ENCODE data around the gene SAP30BP. TPM values are rescaled to one million over a fixed set of nuclear protein-coding genes. Genes with fewer than 3 reads are reported as not detected.

SAP30BP gene
- total and polyA plus RNA-seq, 2 of the 13 experiments (the other 11 are each of a cell fraction or from before 2014, with no cell fraction given) = 67.7 to 99.4 TPM

- 0 out of 2 replicates have a peak, but pooled peaks have one; percentile 35 for TF ChIP-seq NFATC3 (CRISPR knock-in tag; IDR thresholded peaks at IDR 0.05)
- TF ChIP-seq ZNF878 (CRISPR knock-in tag; IDR thresholded peaks at IDR 0.05) = no peak
- TF ChIP-seq HOXA7 (CRISPR knock-in tag; IDR thresholded peaks at IDR 0.05) = no peak
- TF ChIP-seq ATF7-NPFF (CRISPR knock-in tag; IDR thresholded peaks at IDR 0.05; ENCODE audit: low read depth) = no peak
- 0 out of 2 replicates have a peak, but pooled peaks have one; percentile 51 for TF ChIP-seq THRA (CRISPR knock-in tag; IDR thresholded peaks at IDR 0.05; ENCODE audit: borderline replicate concordance)
- no peak for TF ChIP-seq ZBTB49 (CRISPR knock-in tag; IDR thresholded peaks at IDR 0.05; ENCODE audit: borderline replicate concordance)
- TF ChIP-seq ZFY (CRISPR knock-in tag; IDR thresholded peaks at IDR 0.05) = no peak
- no peak for TF ChIP-seq ZNF670 (CRISPR knock-in tag; IDR thresholded peaks at IDR 0.05; ENCODE audit: borderline replicate concordance)
- no peak for TF ChIP-seq ZNF562 (CRISPR knock-in tag; IDR thresholded peaks at IDR 0.05; ENCODE audit: borderline replicate concordance)
- 0 out of 2 replicates have a peak, but pooled peaks have one; percentile 59 for TF ChIP-seq ZC3H13 (CRISPR knock-in tag; IDR thresholded peaks at IDR 0.05)
- TF ChIP-seq ZNF263 (CRISPR knock-in tag; IDR thresholded peaks at IDR 0.05) = 0 out of 2 replicates have a peak, but pooled peaks have one; percentile 26
- no peak for TF ChIP-seq MAFG (CRISPR knock-in tag; IDR thresholded peaks at IDR 0.05)
- no peak for TF ChIP-seq DPF2 (CRISPR knock-in tag; IDR thresholded peaks at IDR 0.05; ENCODE audit: borderline replicate concordance, low read depth)
- 0 out of 2 replicates have a peak, but pooled peaks have one; percentile 23 for TF ChIP-seq AHR (CRISPR knock-in tag; IDR thresholded peaks at IDR 0.05)
- TF ChIP-seq PCBP1 (IDR thresholded peaks at IDR 0.05; ENCODE audit: borderline replicate concordance, low read depth, low read length) = 0 out of 2 replicates have a peak, but pooled peaks have one; percentile 29
- no peak for TF ChIP-seq SMAD9 (CRISPR knock-in tag; IDR thresholded peaks at IDR 0.05)
- no peak for TF ChIP-seq NFKB2 (CRISPR knock-in tag; IDR thresholded peaks at IDR 0.05; ENCODE audit: borderline replicate concordance)
- TF ChIP-seq ZNF558 (CRISPR knock-in tag; IDR thresholded peaks at IDR 0.05; ENCODE audit: borderline replicate concordance) = no peak
- no peak for TF ChIP-seq HMG20B (CRISPR knock-in tag; conservative IDR thresholded peaks at IDR 0.05)
- TF ChIP-seq TMF1 (CRISPR knock-in tag; IDR thresholded peaks at IDR 0.05; ENCODE audit: low read depth) = no peak
- no peak for TF ChIP-seq ARID5B (CRISPR knock-in tag; IDR thresholded peaks at IDR 0.05)
- no peak for TF ChIP-seq ISX (CRISPR knock-in tag; conservative IDR thresholded peaks at IDR 0.05)
- TF ChIP-seq ZNF225 (CRISPR knock-in tag; IDR thresholded peaks at IDR 0.05) = peak; percentile 51; the same call in 1 of the 2 replicates
Measured at GRCh38 chr17:75625813-75626486, 41.2 kb upstream of the SAP30BP start (continued).
